NOMO-1 treated with DMSO at 0.1 percent for 48 hours (cell line): ENCODE results near the gene U2AF1L4.
A peak's percentile ranks its signal among the peaks of the same experiment; 100 is the strongest.

ENCODE experiments used
- DNase-seq: peaks from one replicate; lab custom pipeline; 2025; ENCODE audit not compliant: unreplicated experiment; lab: John Stamatoyannopoulos, UW

U2AF1L4 gene, protein sequence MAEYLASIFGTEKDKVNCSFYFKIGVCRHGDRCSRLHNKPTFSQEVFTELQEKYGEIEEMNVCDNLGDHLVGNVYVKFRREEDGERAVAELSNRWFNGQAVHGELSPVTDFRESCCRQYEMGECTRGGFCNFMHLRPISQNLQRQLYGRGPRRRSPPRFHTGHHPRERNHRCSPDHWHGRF

DNA sequence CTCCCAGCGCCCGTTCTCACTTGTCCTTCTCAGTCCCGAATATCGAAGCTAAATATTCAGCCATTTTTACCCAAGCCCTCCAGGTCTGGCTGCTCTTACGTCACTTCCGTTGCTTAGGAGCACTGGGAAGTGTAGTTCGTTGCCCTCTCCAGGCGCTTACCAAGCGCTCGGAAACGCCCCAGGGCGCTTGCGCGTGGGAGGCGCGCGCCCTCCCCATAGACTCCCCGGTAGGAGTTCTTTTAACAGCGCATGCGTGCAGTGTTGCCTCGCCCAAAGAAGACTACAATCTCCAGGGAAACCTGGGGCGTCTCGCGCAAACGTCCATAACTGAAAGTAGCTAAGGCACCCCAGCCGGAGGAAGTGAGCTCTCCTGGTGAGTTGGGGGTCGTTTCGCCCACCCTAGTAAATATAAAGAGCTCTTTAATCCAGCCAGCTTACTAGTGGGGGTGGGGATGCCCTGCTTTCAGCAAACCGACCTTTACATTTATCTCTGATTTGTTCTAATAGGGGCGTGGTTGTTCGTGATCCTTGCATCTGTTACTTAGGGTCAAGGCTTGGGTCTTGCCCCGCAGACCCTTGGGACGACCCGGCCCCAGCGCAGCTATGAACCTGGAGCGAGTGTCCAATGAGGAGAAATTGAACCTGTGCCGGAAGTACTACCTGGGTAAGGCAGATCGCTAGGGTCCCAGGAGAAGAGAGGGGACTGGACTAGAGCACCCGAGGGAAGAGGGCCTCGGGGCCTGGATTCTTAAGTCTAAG lies at the start of gene U2AF1L4, which contains the start of gene PSENEN:
U2AF1L4 (minus strand) TSS at position 91 of the 759 bp plus-strand sequence; CDS start at position 64, 27 bp downstream.
PSENEN (plus strand) TSS at position 324 of the 759 bp plus-strand sequence; CDS start at position 604, 280 bp downstream.
- DNase-seq, result peak; percentile 99

DNA sequence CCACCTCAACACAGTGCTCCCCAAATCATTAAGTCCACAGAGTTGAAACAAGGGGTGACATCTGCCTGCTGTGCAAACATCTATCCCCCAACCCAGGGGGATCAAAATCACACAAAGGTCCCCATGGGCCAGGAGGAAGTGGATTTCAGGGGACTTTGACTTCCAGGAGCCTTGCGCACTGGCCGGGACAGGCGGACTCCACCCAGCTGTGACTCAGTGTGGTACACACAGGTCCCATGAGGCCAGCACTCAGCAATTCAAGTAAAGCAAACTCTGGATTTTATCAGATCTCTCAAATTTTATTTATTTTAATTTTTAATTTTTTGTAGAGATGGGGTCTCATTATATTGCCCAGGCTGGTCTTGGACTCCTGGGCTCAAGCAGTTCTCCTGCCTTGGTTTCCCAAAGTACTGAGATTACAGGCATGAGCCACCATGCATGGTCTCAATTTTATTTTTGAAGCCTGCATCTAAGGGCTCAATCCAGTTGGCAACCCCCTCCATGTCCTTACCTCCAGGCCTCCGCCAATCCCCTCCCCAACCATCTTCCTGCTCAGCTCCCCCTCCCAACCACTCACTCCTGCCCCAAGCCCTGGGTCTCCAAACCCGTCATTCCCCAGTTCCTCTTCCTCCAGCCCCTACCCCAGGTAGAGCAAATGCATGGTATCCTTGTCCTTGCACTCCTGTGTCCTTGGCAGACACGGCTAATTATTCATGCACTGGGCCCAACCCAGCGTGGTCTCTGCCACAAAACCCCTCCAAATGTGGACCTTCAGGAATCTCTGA lies 48.4 kb upstream of the U2AF1L4 start:
- no peak for DNase-seq

DNA sequence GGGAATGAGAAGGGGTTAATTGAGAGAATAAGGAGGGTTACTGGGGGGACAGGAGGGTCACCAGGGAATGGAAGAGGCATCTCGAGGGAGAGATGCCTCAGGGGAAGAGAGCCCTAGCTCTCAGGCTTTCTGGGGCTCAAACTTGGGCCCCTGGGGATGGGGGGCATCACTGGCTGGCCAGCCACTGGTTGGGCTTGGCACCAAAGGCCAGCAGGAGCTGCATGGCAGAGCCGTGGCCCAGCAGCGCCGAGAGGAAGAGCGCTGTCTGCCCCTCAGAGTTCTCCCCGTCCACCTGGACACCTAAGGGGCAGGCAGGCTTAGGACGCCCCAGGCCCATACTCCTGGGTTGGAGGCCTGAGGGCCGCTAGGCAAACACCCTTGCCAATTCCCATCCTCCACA lies 47.7 kb upstream of the U2AF1L4 start:
- no peak for DNase-seq

DNA sequence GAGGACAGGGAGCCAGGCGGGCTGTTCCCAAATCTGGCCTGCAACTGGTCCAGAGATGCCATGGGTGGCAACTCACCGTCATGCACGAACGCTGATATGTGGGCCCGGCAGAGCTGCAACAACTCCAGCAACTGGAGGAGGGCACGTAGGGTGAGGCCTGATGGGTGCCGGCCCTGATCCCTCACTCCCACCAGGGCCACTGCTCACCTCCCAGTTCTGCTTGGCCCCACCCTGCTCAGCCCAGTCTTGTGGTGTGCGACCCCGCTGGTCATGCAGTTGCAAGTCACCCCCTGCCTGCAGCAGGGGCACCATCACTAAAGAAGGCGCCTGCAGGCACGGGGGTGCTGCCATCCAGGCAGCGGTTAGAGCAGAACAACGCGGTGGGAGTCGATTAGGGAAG lies 47.1 kb upstream of the U2AF1L4 start:
- DNase-seq, result no peak

DNA sequence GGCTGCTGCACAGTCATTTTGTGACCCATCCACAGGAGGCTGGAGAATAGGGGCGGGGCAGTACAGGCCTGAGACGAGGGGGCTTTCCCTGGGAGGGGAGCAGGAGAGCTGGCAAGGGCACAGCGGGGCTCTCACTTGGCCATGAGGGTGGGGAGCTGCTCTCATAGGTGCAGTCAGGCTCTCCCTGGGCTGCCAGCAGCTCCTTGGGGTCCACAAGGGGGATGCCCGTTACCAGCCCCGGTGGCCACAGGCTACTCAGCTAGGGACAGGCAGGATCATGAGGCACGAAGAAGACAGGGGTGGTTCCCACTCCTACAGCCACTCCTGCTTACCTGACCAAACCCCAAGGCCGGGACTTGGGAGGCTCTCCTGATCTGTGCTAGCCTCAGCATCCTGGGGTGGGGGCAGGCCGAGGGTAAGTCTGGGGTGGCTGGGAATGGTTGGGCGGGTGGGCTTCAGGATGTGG lies 46.6 kb upstream of the U2AF1L4 start:
- DNase-seq, result no peak

DNA sequence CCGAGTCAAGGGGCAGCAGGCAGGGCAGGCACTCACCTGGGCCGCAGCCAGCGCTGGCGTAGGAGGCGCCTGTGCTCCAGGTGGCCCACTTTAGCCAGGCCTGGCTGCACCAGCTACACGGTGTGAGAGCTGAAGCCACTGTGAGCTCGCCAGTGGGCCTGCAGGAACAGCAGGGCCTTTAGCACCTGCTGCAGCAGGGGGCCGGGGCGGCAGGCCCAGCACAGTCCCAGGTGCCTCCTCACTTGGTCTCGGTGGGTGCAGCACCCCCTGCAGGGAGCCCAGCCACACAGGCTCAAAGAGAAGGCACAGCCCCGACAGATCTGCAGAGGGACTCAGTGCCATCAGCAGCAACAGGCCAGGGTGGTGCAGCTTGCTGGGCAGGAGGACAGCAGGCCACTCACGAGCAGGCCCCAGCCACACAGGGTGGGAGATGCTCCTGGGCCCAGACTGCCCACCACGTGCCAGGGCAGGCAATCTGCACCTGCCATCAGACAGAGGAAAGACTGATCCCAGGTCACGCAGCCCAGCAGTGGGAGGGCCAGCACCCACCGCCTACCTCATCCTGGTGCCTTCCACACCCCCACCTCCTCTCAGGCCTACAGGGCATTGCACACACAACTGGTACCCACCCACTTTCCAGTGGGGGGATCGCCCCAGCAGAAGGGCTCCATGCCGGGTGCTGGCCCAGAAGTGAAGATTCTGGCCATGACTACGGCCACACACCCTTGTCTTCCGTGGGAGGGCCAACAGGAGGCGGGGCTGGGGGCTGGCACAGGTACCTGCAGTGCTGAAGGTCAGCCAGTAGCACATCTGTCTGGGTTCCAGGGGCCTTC lies 46.0 kb upstream of the U2AF1L4 start:
- DNase-seq, result no peak

DNA sequence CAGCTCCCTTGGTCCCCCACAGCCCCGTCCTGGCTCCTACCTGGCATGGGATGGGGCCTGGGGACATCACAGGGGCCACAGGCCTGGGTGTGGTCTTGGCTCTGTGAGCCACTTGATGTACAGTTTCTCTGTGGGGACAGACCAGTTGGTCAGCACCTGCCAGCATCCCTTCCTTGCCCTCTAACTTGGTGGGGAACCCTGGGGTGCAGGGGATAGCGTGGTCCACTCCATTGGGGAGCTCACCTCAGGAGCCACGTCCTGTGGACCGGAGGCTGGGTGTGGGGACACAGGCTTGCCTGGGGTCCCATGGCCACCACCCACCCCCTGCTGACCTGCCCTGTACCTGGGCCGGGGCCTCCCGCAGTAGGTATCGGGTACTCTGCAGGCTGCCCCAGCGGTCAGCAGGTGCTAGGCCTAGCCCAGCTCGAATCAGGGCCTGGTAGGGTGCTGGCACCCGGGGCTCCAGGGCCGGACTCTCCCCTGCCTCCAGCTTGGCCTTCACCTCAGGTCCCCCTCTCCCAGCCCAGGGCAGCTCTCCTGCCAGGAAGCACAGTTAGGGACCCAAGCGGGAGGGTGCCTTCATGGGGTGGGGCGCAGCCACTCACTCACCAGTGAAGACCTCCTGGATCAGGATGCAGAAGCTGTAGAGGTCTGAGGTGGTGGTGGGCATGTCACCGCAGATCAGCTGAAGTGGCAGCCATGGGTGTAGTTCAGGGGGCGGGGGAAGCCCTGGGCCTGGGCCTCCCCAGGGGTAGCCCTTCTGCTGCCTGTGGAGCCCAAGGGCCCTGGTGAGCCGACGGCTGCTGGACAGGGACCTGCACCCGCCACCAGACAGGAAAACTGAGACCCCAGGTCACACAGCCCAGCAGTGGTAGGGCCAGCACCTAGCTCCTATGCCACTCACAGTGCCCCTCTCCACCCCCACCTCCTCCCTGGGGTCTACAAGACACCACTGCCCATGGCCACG lies 45.0 kb upstream of the U2AF1L4 start:
- DNase-seq, result no peak

DNA sequence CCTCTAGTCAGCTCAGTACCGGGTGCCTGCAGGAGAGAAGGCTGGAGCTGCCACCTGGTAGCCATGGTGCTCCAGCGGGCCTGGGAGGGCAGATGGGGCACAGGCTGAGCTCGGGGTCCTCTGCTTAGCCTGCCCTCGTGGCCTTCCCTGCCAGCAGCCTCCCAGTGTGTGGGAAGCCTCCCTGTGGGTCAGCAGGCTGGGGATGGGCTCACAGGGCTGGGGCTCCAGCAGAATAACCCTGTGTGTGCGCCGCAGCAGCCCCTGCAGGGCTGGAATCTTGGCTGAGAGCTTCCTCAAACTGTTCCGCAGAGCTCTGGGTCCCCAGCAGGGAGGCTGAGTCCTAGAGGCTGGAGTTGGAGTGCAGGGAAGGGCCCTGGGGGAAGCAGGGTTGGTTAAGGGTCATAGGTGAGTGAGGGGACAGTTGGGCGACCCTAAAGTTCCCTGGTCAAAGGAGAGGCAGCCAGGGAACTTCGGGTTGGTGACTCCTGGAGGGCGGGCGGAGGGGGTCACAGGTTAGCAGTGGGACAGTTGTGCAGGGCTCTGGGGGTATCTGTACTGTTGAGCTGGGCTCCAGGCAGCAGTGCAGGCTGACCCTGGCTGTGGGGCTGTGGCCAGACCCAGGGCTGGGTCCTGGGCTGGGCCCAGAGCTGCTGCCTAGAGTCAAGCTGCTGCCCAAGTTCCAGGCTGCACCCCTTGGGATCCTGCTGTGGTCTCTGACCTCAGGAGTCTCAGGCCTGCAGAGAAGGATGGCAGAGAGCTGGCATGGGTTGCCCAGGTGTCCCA lies 44.2 kb upstream of the U2AF1L4 start:
- DNase-seq, result no peak

DNA sequence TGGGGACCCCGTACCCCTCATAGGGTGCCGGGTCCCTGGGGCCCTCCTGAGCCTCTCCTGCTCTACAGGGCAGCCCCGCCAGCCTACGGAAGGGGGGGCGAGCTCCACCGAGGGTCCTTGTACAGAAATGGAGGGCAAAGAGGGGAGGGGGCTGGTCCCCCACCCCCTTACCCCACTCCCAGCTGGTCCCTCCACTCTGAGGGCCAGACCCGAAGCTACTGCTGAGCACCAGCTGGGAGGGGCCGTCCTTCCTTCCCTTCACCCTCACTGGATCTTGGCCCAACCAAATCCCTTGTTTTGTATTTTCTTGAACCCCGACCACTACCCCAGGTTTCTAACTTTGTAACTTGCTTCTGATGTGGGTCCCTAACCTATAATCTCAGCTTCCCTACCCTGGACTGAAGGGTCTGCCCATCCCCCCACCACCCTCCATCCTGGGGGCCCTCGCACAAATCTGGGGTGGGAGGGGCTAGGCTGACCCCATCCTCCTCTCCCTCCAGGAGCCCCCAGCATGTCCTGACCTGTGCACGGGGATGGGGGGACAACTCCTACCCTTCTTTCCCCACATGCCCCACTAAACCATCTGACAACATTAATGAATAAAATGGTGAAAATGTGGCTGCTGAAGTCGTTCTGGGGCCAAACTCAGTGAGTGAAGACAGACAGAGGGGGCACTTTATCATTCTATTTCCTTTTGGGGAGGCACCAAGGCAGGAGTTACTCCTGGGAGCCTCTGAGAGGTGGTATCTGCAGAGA lies 43.2 kb upstream of the U2AF1L4 start:
- DNase-seq, result no peak

DNA sequence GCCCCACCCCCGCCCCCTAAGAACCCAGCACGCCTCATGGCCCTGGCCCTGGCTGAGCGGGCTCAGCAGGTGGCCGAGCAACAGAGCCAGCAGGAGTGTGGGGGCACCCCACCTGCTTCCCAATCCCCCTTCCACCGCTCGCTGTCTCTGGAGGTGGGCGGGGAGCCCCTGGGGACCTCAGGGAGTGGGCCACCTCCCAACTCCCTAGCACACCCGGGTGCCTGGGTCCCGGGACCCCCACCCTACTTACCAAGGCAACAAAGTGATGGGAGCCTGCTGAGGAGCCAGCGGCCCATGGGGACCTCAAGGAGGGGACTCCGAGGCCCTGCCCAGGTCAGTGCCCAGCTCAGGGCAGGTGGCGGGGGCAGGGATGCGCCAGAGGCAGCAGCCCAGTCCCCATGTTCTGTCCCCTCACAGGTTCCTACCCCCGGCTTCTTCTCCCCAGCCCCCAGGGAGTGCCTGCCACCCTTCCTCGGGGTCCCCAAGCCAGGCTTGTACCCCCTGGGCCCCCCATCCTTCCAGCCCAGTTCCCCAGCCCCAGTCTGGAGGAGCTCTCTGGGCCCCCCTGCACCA lies 42.1 kb upstream of the U2AF1L4 start:
- no peak for DNase-seq

DNA sequence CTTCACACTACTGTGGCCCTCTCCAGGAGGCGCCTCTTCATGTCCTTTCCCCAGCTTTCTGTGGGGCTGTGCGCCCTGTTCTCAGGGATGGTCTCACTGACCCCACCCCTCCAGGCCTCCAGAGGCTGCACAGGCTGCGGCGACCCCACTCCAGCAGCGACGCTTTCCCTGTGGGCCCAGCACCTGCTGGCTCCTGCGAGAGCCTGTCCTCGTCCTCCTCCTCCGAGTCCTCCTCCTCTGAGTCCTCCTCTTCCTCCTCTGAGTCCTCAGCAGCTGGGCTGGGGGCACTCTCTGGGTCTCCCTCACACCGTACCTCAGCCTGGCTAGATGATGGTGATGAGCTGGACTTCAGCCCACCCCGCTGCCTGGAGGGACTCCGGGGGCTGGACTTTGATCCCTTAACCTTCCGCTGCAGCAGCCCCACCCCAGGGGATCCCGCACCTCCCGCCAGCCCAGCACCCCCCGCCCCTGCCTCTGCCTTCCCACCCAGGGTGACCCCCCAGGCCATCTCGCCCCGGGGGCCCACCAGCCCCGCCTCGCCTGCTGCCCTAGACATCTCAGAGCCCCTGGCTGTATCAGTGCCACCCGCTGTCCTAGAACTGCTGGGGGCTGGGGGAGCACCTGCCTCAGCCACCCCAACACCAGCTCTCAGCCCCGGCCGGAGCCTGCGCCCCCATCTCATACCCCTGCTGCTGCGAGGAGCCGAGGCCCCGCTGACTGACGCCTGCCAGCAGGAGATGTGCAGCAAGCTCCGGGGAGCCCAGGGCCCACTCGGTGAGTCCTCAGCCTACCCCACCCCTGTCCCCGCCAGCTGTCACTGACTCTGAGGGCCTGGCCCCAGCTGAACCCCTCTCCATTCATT lies 41.3 kb upstream of the U2AF1L4 start:
- DNase-seq, result no peak

DNA sequence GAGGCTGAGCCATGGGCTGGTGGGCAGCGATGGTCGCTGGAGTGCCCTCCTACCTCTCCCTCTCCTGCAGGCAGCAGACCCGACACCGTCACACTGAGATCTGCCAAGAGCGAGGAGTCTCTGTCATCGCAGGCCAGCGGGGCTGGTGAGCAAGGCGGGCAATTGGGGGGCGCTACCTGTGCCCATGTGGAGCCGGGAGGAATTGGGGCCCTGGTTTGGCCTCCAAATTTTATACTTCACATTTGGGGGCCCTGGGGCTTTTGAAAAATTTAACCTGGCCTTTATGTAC lies 40.1 kb upstream of the U2AF1L4 start:
- no peak for DNase-seq

DNA sequence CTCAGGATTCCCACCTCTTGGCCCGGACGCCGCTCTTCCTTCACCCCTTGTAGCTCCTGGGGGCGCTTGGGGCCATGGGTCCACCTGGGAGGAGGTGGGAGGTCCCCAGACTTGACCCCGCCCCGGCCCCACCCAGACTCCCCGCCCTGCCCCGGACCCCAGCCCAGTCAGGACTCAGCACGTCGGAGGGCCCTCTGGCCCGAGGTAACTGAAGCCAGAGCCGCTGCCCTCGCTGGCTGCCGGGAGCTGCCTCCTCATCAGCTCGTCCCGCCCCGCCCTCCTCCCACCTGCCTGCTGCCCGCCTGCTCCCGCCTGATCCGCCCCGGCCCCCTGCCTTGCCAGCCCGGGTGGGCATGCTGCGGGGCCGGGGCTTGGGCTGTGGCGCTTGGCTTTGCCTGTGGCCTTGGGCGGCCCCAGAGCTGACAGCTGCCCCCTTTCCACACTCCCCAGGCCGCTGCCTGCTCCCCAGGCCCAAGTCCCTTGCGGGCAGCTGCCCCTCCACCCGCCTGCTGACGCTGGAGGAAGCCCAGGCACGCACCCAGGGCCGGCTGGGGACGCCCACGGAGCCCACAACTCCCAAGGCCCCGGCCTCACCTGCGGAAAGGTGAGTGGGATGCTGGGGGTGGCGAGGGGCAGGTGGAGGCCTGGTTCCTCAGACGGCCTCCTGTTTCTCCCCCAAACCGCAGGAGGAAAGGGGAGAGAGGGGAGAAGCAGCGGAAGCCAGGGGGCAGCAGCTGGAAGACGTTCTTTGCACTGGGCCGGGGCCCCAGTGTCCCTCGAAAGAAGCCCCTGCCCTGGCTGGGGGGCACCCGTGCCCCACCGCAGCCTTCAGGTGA lies 39.5 kb upstream of the U2AF1L4 start:
- DNase-seq, result no peak

DNA sequence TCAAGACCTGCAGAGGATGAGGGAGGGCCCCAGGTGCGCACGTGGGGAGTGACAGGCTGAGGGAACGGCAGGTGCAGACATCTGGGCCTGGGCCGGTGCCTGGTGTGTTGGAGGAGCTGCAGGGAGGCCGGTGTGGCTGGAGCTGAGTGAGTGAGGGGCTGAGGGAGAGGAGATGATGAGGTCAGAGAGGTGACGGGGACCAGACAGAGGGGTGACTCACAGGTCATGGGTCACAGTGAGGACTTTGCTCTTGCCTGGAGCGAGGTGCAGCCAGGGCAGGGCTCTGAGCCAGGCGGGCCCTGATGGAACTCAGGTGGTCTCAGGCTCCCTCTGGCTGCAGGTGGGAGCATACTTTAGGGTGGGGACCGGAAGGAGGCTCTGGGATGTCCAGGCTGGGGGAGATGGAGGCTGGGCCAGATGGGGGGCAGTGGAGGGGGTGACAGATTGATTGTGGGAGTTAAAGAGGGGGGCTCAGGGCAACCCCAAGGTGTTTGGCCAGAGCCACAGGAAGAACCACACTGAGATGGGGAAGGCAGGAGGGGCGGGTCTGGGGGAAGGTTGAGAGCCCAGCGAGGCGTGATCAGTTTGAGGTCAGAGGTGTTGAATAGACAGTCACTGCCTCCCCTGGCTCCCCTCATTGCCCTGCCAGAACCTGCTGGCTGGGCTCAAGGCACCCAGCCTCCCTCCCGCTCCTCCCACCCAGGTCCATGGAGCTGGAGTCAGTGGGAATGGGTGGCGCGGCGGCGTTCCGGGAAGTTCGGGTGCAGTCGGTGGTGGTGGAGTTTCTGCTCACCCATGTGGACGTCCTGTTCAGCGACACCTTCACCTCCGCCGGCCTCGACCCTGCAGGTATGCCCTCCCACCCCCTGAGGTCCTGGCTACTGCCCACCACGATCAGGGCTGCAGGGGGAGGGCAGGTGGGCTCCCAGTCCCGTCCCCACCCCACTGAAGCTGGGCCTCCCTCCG lies 38.5 kb upstream of the U2AF1L4 start:
- DNase-seq, result no peak

DNA sequence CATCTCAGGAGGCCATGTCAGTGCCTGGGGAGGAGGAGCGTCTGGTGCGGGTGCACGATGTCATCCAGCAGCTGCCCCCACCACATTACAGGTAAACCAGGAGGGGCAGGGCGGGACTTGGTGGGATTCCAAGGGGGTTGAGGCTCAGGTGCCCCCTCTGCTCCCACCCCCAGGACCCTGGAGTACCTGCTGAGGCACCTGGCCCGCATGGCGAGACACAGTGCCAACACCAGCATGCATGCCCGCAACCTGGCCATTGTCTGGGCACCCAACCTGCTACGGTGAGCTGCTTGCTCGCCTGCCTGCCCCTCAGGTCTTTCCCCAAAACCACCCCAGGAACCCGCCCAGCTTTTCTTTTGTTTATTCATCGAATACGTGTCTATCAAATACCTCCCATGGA lies 37.4 kb upstream of the U2AF1L4 start:
- DNase-seq, result no peak
